H9 (cell line): ENCODE data around the gene ARHGEF17. TPM values are rescaled to one million over a fixed set of nuclear protein-coding genes. Genes with fewer than 3 reads are reported as not detected.

Experiments
- DNase-seq: peaks from one replicate; pipeline ENCODE4 v3.0.0-alpha.2; 2017
- H2AFZ ChIP-seq: one replicate; pipeline ENCODE4 v1.6.1; 2013; ENCODE audit warnings: mild to moderate bottlenecking, low read length, control low read depth, moderate library complexity
- H2AK5ac ChIP-seq: 2 replicates; pipeline ENCODE4 v1.6.1; 2013; ENCODE audit warnings: low read length, control low read depth, mixed read lengths; ENCODE audit not compliant: insufficient read length
- H2BK120ac ChIP-seq: one replicate; pipeline ENCODE4 v1.6.1; 2013; ENCODE audit warnings: low read depth, mild to moderate bottlenecking, low read length, control low read depth, inconsistent platforms; ENCODE audit not compliant: poor library complexity, severe bottlenecking
- H2BK12ac ChIP-seq: 2 replicates; pipeline ENCODE4 v1.6.1; 2013; ENCODE audit warnings: low read length, control low read depth, mixed read lengths, low read depth; ENCODE audit not compliant: insufficient read length
- H2BK15ac ChIP-seq: 2 replicates; pipeline ENCODE4 v1.6.1; 2013; ENCODE audit warnings: low read depth, low read length, control low read depth
- H2BK20ac ChIP-seq: one replicate; pipeline ENCODE4 v1.6.1; 2013; ENCODE audit warnings: low read depth, mild to moderate bottlenecking, low read length, control low read depth, inconsistent platforms; ENCODE audit not compliant: poor library complexity, severe bottlenecking
- H2BK5ac ChIP-seq: 2 replicates; pipeline ENCODE4 v1.6.1; 2013; ENCODE audit warnings: low read length, control low read depth, mixed read lengths; ENCODE audit not compliant: insufficient read length
- H3K14ac ChIP-seq: 2 replicates; pipeline ENCODE4 v1.6.1; 2013; ENCODE audit warnings: low read length, control low read depth; ENCODE audit not compliant: insufficient read depth
- H3K18ac ChIP-seq: 2 replicates; pipeline ENCODE4 v1.6.1; 2013; ENCODE audit warnings: low read depth, mild to moderate bottlenecking, mixed read lengths, low read length, control low read depth; ENCODE audit not compliant: insufficient read length
- H3K23ac ChIP-seq: 2 replicates; pipeline ENCODE4 v1.6.1; 2013; ENCODE audit warnings: low read length, control low read depth, mixed read lengths, low read depth; ENCODE audit not compliant: insufficient read length
- H3K23me2 ChIP-seq: 2 replicates; pipeline ENCODE4 v1.6.1; 2013; ENCODE audit warnings: low read depth, mild to moderate bottlenecking, mixed read lengths, low read length, control low read depth; ENCODE audit not compliant: insufficient read length, poor library complexity, severe bottlenecking
- H3K27ac ChIP-seq: 2 replicates; pipeline ENCODE4 v1.5.1; 2013; ENCODE audit warnings: low read length, control low read depth, mixed read lengths, low read depth; ENCODE audit not compliant: insufficient read length
- H3K27me3 ChIP-seq: 2 replicates; pipeline ENCODE4 v1.6.1; 2013; ENCODE audit warnings: low read length, control low read depth, inconsistent platforms; ENCODE audit not compliant: insufficient read depth
- H3K4ac ChIP-seq: 2 replicates; pipeline ENCODE4 v1.6.1; 2013; ENCODE audit warnings: low read depth, mild to moderate bottlenecking, control low read depth, inconsistent platforms, low read length, moderate library complexity
- H3K4me1 ChIP-seq: 2 replicates; pipeline ENCODE4 v1.6.1; 2013; ENCODE audit warnings: low read length, control low read depth, inconsistent platforms; ENCODE audit not compliant: insufficient read depth
- H3K4me2 ChIP-seq: 2 replicates; pipeline ENCODE4 v1.6.1; 2013; ENCODE audit warnings: low read length, control low read depth, mixed read lengths; ENCODE audit not compliant: insufficient read length, insufficient read depth
- H3K56ac ChIP-seq: 2 replicates; pipeline ENCODE4 v1.6.1; 2013; ENCODE audit warnings: low read depth, mild to moderate bottlenecking, mixed read lengths, low read length, control low read depth; ENCODE audit not compliant: insufficient read length
- H3K79me1 ChIP-seq: 2 replicates; pipeline ENCODE4 v1.6.1; 2013; ENCODE audit warnings: low read depth, mild to moderate bottlenecking, moderate library complexity, low read length, control low read depth, inconsistent platforms; ENCODE audit not compliant: insufficient read depth, poor library complexity, severe bottlenecking
- H3K79me2 ChIP-seq: 2 replicates; pipeline ENCODE4 v1.6.1; 2013; ENCODE audit warnings: low read length, control low read depth, inconsistent platforms; ENCODE audit not compliant: insufficient read depth
- H3K9ac ChIP-seq: 2 replicates; pipeline ENCODE4 v1.6.1; 2013; ENCODE audit warnings: low read length, control low read depth, mixed read lengths; ENCODE audit not compliant: insufficient read length; ENCODE audit errors: extremely low read depth
- H3K9me3 ChIP-seq: one replicate; pipeline ENCODE4 v1.6.1; 2013; ENCODE audit warnings: low read depth, low read length, inconsistent platforms; ENCODE audit not compliant: control insufficient read depth
- H3T11ph ChIP-seq: one replicate; pipeline ENCODE4 v1.6.1; 2013; ENCODE audit warnings: mild to moderate bottlenecking, low read length, control low read depth, inconsistent platforms
- H4K20me1 ChIP-seq: one replicate; pipeline ENCODE4 v1.6.1; 2013; ENCODE audit not compliant: control insufficient read depth, insufficient read length, insufficient read depth
- H4K5ac ChIP-seq: 2 replicates; pipeline ENCODE4 v1.6.1; 2013; ENCODE audit warnings: low read depth, mild to moderate bottlenecking, mixed read lengths, low read length, control low read depth; ENCODE audit not compliant: insufficient read length
- H4K8ac ChIP-seq: replicated peaks from 2 replicates; pipeline ENCODE4 v1.6.1; 2013; ENCODE audit warnings: low read length, control low read depth, mixed read lengths, low read depth; ENCODE audit not compliant: insufficient read length
- H4K91ac ChIP-seq: 2 replicates; pipeline ENCODE4 v1.6.1; 2013; ENCODE audit warnings: low read depth, mild to moderate bottlenecking, moderate library complexity, mixed read lengths, low read length, control low read depth; ENCODE audit not compliant: insufficient read length
- H3K27ac Mint-ChIP-seq, 3 experiments: 2 replicates in 2 of 3; 3 replicates in 1 of 3; pipeline ENCODE4 v1.8.0; 2020 to 2021; ENCODE audit warnings: mixed read lengths in 3 of 3, mild to moderate bottlenecking in 1 of 3, moderate library complexity in 1 of 3
- H3K27me3 Mint-ChIP-seq: 2 replicates; pipeline ENCODE4 v1.8.0; 2021; ENCODE audit warnings: low read depth, mild to moderate bottlenecking, moderate library complexity, mixed read lengths
- H3K36me3 Mint-ChIP-seq, 3 experiments: 2 replicates in 2 of 3; 3 replicates in 1 of 3; pipeline ENCODE4 v1.8.0; 2020 to 2021; ENCODE audit warnings: low read depth in 3 of 3, mixed read lengths in 3 of 3; ENCODE audit not compliant: insufficient read depth in 1 of 3
- H3K4me1 Mint-ChIP-seq, 2 experiments: 2 replicates each; pipeline ENCODE4 v1.8.0; 2020; ENCODE audit warnings: mixed read lengths in 2 of 2
- H3K4me3 Mint-ChIP-seq, 2 experiments: 2 replicates in 1 of 2; 3 replicates in 1 of 2; pipeline ENCODE4 v1.8.0; 2020 to 2021; ENCODE audit warnings: mild to moderate bottlenecking in 2 of 2, mixed read lengths in 2 of 2, moderate library complexity in 1 of 2
- H3K9me3 Mint-ChIP-seq, 2 experiments: 2 replicates in 1 of 2; 3 replicates in 1 of 2; pipeline ENCODE4 v1.8.0; 2020; ENCODE audit warnings: mild to moderate bottlenecking in 2 of 2, mixed read lengths in 2 of 2, moderate library complexity in 1 of 2
- CTCF ChIP-seq: fragments of 200-600 bp; sonication (generic); conservative IDR thresholded peaks from 3 replicates; pipeline ENCODE4 v1.8.0; 2021; ENCODE audit warnings: antibody characterized with exemption, mild to moderate bottlenecking
- WGBS: extraction: QIAGEN DNeasy Blood & Tissue Kit; methylation state at CpG from one replicate; pipeline ENCODE4 v1.1.7; 2013; ENCODE audit warnings: missing lambda C conversion rate, low lambda C conversion rate, mixed read lengths; ENCODE audit not compliant: insufficient read length; ENCODE audit errors: extremely low coverage; 5-methylcytosine and 5-hydroxymethylcytosine counted together
- total RNA-seq: library from RNA; stranded (reverse); gene quantifications from 2 replicates; pipeline ENCODE4 v1.2.1, GENCODE V29; 2021

Gene ARHGEF17
- total RNA-seq, 1 experiment from 2014 or later = 7.4 TPM

DNA sequence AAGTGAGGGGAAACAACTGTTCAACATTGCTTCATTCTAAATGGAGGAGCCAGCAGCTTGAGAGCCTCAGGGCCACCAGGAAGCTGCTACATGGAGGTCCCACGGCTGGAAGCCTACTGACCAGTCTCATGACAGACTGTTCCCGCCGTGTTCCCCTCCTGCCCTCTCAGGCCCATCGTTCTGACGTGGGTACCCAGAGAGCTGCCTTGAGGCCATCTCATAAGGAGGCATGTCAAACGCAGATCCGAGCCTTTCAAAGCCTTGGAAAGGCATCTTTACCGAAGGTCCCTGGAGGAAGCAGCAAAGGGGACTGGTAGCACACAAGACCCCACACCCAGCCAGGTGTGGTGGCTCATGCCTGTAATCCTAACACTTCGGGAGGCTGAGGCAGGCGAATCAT is 8.3 kb upstream of the ARHGEF17 start:
- Histone ChIP-seq H2BK5ac (no peak overlapping the region), H2BK12ac (no peak overlapping the region), H2AFZ (no peak overlapping the region), H4K91ac (no peak overlapping the region), H3K23me2 (no peaks in the 10 kb centered on the region), H3K9me3 (no peaks in the 10 kb centered on the region), H3K4me1 (peaks cover 2% of the 10 kb centered on the region; the same call in 1 of the 2 replicates), H4K20me1 (no peaks in the 10 kb centered on the region), H2BK20ac (no peak overlapping the region), H3K27me3 (no peaks in the 10 kb centered on the region), H3K14ac (no peak overlapping the region), H3K56ac (no peak overlapping the region), H3K23ac (no peak overlapping the region), H2BK120ac (no peak overlapping the region), H2BK15ac (no peak overlapping the region), H3K18ac (no peak overlapping the region), H3K9ac (no peak overlapping the region), H3K4me2 (no peak overlapping the region), H3K79me1 (no peaks in the 10 kb centered on the region), H4K8ac (no peak overlapping the region), H2AK5ac (no peak overlapping the region), H3K27ac (no peak overlapping the region), H3K4ac (no peak overlapping the region), H3T11ph (no peak overlapping the region), H3K79me2 (no peaks in the 10 kb centered on the region), H4K5ac (no peak overlapping the region)
- no peak overlapping the region for H3K4me3 Mint-ChIP-seq
- WGBS = no CpG with 5 or more reads among the region's 10 CpGs
- DNase-seq = no peak
- TF ChIP-seq CTCF = no peak
- no peaks in the 10 kb centered on the region for H3K36me3 Mint-ChIP-seq
- H3K4me1 Mint-ChIP-seq = peaks cover 11 to 18% of the 10 kb centered on the region in 2 experiments
- H3K27me3 Mint-ChIP-seq = peaks cover 27% of the 10 kb centered on the region
- no peaks in the 10 kb centered on the region for H3K9me3 Mint-ChIP-seq
- H3K27ac Mint-ChIP-seq = no peak overlapping the region; a peak in 1 of 7 replicates
